Fibroblast of lung (primary cell): Measurements from ENCODE around the gene PCBP3. TPM values are rescaled to one million over a fixed set of nuclear protein-coding genes. Genes with fewer than 3 reads are reported as not detected.

Source experiments
- DNase-seq, 2 donors: peaks; one replicate each; pipeline versions ENCODE4 v3.0.0 to v3.0.0-alpha.2; 2010; ENCODE audit warnings: low read depth in 2 of 2
- H2AFZ ChIP-seq: 2 replicates; pipeline ENCODE4 v1.5.1; 2012; ENCODE audit warnings: low read length, control low read depth, inconsistent platforms
- H3K27ac ChIP-seq: 2 replicates; pipeline ENCODE4 v1.5.1; 2011; ENCODE audit warnings: low read length, control low read depth; ENCODE audit not compliant: insufficient read depth
- H3K27me3 ChIP-seq: 2 replicates; pipeline ENCODE4 v1.5.1; 2011; ENCODE audit warnings: mild to moderate bottlenecking, low read length; ENCODE audit not compliant: control insufficient read depth, insufficient read depth
- H3K36me3 ChIP-seq: 2 replicates; pipeline ENCODE4 v1.5.1; 2011; ENCODE audit warnings: low read length; ENCODE audit not compliant: control insufficient read depth, insufficient read depth
- H3K4me1 ChIP-seq: 2 replicates; pipeline ENCODE4 v1.5.1; 2011; ENCODE audit warnings: low read length; ENCODE audit not compliant: control insufficient read depth, insufficient read depth; ENCODE audit errors: extremely low read depth
- H3K4me2 ChIP-seq: 2 replicates; pipeline ENCODE4 v1.5.1; 2011; ENCODE audit warnings: low read length, control low read depth; ENCODE audit not compliant: insufficient read depth; ENCODE audit errors: extremely low read depth
- H3K4me3 ChIP-seq, 4 experiments: fragments of 200-600 bp in 1 of 4; sonication (generic) in 1 of 4; replicated peaks in 1 of 4; 2 replicates each; pipeline ENCODE4 v1.5.1; 2011 to 2016; ENCODE audit warnings: low read length in 4 of 4, low read depth in 3 of 4, mild to moderate bottlenecking in 3 of 4, control low read depth in 2 of 4, inconsistent platforms in 1 of 4, mixed read lengths in 1 of 4; ENCODE audit not compliant: insufficient read depth in 1 of 4; ENCODE audit errors: control extremely low read depth in 1 of 4
- H3K79me2 ChIP-seq: 2 replicates; pipeline ENCODE4 v1.5.1; 2012; ENCODE audit warnings: mild to moderate bottlenecking, low read length, inconsistent platforms; ENCODE audit not compliant: control insufficient read depth, insufficient read depth
- H3K9ac ChIP-seq: 2 replicates; pipeline ENCODE4 v1.5.1; 2011; ENCODE audit warnings: mild to moderate bottlenecking, low read length, control low read depth; ENCODE audit not compliant: insufficient read depth
- H3K9me3 ChIP-seq: 2 replicates; pipeline ENCODE4 v1.5.1; 2012; ENCODE audit warnings: low read depth, low read length; ENCODE audit not compliant: control insufficient read depth, insufficient read depth
- H4K20me1 ChIP-seq: 2 replicates; pipeline ENCODE4 v1.5.1; 2011; ENCODE audit warnings: low read length; ENCODE audit not compliant: control insufficient read depth, insufficient read depth; ENCODE audit errors: extremely low read depth
- EZH2 ChIP-seq: IDR thresholded peaks from 2 replicates; pipeline ENCODE4 v1.5.1; 2012; ENCODE audit warnings: low read length, control low read depth, mild to moderate bottlenecking; ENCODE audit errors: missing control alignments
- polyA plus RNA-seq, 2 donors: library from polyadenylated mRNA; depleted of rRNA in 1 of 2; stranded (reverse) in 1 of 2; unstranded in 1 of 2; fragments of >200 nt; gene quantifications; 2 replicates each; pipeline ENCODE4 v1.2.1, GENCODE V29; 2011 to 2012; ENCODE audit warnings: missing spikeins in 1 of 2
- total RNA-seq: library from RNA; depleted of rRNA; stranded (reverse); fragments of >200 nt; gene quantifications from 2 replicates; pipeline ENCODE4 v1.2.1, GENCODE V29; 2014
- TF ChIP-seq, protein P1 (sequence below), 2 donors: IDR thresholded peaks in 1 of 2; conservative IDR thresholded peaks in 1 of 2; 1 replicate in 1 of 2; 2 replicates in 1 of 2; pipeline ENCODE4 v1.5.1; 2011 to 2012; ENCODE audit warnings: low read length in 2 of 2, control low read depth in 1 of 2, inconsistent platforms in 1 of 2, low read depth in 1 of 2, mild to moderate bottlenecking in 1 of 2

PCBP3 gene
- total and polyA plus RNA-seq, 2 donors (not counting 1 experiment from before 2014, with no cell fraction given) = 0.51 to 1.7 TPM

- Histone ChIP-seq H3K4me3 (no peak overlapping the region), H3K27me3 (no peaks in the 10 kb centered on the region), H2AFZ (no peak overlapping the region), H3K27ac (no peak overlapping the region), H4K20me1 (no peaks in the 10 kb centered on the region), H3K36me3 (no peaks in the 10 kb centered on the region), H3K79me2 (no peaks in the 10 kb centered on the region), H3K9me3 (no peaks in the 10 kb centered on the region), H3K9ac (no peak overlapping the region), H3K4me2 (no peak overlapping the region), H3K4me1 (no peaks in the 10 kb centered on the region)
- TF ChIP-seq, protein P1, sequence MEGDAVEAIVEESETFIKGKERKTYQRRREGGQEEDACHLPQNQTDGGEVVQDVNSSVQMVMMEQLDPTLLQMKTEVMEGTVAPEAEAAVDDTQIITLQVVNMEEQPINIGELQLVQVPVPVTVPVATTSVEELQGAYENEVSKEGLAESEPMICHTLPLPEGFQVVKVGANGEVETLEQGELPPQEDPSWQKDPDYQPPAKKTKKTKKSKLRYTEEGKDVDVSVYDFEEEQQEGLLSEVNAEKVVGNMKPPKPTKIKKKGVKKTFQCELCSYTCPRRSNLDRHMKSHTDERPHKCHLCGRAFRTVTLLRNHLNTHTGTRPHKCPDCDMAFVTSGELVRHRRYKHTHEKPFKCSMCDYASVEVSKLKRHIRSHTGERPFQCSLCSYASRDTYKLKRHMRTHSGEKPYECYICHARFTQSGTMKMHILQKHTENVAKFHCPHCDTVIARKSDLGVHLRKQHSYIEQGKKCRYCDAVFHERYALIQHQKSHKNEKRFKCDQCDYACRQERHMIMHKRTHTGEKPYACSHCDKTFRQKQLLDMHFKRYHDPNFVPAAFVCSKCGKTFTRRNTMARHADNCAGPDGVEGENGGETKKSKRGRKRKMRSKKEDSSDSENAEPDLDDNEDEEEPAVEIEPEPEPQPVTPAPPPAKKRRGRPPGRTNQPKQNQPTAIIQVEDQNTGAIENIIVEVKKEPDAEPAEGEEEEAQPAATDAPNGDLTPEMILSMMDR (conservative IDR thresholded peaks at IDR 0.05 in 1 of 2, IDR thresholded peaks at IDR 0.05 in 1 of 2; ENCODE audit: low read depth in 1 of 2, low read length in 2 of 2) = no peak
- no peak for TF ChIP-seq EZH2
- DNase-seq = no peak
Observed at GRCh38 chr21:45899317-45900033, 255.9 kb downstream of the PCBP3 start.

- Histone ChIP-seq H3K27ac (no peak overlapping the region), H3K79me2 (no peaks in the 10 kb centered on the region), H3K9me3 (no peaks in the 10 kb centered on the region), H3K4me2 (no peak overlapping the region), H2AFZ (no peak overlapping the region), H4K20me1 (no peaks in the 10 kb centered on the region), H3K4me3 (no peak overlapping the region), H3K9ac (no peak overlapping the region), H3K36me3 (no peaks in the 10 kb centered on the region), H3K4me1 (no peaks in the 10 kb centered on the region), H3K27me3 (no peaks in the 10 kb centered on the region)
- no peak for TF ChIP-seq EZH2
- TF ChIP-seq, protein P1 (conservative IDR thresholded peaks at IDR 0.05 in 1 of 2, IDR thresholded peaks at IDR 0.05 in 1 of 2; ENCODE audit: low read depth in 1 of 2, low read length in 2 of 2) = no peak
- DNase-seq = no peak
Observed at GRCh38 chr21:45900034-45900868, 256.7 kb downstream of the PCBP3 start.

DNA sequence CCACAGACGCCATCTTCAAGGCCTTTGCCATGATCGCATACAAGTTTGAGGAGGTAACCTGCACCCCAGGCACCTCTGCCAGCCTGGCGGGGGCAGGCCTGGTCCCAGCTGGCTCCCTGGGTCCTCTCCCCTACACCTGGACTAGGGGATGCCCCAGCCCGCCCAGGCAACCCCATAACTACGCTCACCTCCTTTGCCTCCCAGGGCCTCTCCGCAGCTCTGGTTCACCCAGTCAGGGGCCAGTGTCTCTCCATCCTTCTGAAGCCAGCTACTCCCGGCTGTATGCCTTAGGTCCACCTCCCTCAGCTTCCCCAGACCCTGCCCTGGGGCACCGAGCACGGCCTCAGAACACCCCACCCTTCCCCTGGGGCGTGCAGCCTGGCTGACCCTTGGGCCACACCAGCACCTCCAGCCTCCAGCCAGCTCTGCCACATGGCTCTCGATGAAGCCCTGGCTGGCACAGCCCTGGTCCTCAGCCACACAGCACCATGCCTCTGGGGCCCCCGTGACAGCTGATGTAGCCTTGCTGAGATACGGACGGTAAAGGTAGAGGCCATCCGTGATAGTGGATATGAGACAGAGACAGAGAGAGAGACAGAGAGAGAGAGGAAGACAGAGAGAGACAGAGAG, 257.7 kb downstream of the PCBP3 start:
- H3K36me3 ChIP-seq = no peaks in the 10 kb centered on the region

More for the DNA sequence above, 257.7 kb downstream of the PCBP3 start:
- no peak overlapping the region for H3K4me3 ChIP-seq
- H3K27me3 ChIP-seq = no peaks in the 10 kb centered on the region
- no peaks in the 10 kb centered on the region for H3K79me2 ChIP-seq
- no peak for DNase-seq
- H3K4me1 ChIP-seq = no peaks in the 10 kb centered on the region
- no peaks in the 10 kb centered on the region for H4K20me1 ChIP-seq
- no peak overlapping the region for H3K9ac ChIP-seq
- no peak overlapping the region for H2AFZ ChIP-seq
- no peak for TF ChIP-seq EZH2
- TF ChIP-seq, protein P1 (conservative IDR thresholded peaks at IDR 0.05 in 1 of 2, IDR thresholded peaks at IDR 0.05 in 1 of 2; ENCODE audit: low read depth in 1 of 2, low read length in 2 of 2) = no peak
- no peaks in the 10 kb centered on the region for H3K9me3 ChIP-seq
- no peak overlapping the region for H3K4me2 ChIP-seq
- H3K27ac ChIP-seq = no peak overlapping the region
